NCI-H2196 (cell line): Measurements from ENCODE around the gene SYNDIG1.
"Not testable (repeated sequence)": the region's sequence is repeated elsewhere in the genome, so short reads cannot be mapped to it uniquely, and the experiment has no call there.

Experiments
- DNase-seq: peaks from one replicate; lab custom pipeline; 2025; ENCODE audit not compliant: unreplicated experiment; lab: John Stamatoyannopoulos, UW

The SYNDIG1 gene

DNA sequence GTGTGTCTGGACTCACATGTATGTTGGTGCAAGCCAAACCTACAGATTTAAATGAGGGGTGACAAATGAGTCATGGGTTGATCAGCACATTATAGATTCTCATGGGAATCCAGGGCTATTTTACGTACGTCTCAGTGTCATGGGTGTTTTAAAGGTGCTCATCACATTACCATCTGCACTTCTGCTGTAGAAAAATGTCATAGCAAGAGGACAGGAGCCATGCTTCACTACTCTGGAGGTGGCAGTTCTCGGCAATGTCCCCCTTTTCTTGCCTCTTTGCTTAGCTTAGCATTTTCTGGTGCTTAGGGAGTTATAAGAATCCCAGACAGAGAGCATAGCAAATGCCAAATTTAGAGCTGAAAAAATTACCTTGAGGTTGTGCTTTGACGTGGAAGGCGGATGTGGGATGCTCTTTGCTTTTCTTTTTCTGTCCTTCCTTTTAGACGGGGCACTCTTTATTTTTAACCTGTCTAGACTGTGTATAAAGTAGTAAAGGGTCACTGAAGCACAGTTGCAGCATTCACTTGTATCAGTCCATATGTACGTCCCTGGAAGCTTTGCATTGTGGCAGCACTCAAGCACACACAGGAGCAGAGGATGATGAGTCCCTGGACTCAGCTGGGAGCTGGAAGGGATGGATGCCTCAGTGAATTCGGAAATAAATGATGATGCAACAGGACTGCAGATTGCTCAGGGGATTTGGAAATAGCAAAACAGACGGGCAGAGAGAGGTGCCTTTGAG, 139.7 kb downstream of the SYNDIG1 start:
- DNase-seq: no peak

DNA sequence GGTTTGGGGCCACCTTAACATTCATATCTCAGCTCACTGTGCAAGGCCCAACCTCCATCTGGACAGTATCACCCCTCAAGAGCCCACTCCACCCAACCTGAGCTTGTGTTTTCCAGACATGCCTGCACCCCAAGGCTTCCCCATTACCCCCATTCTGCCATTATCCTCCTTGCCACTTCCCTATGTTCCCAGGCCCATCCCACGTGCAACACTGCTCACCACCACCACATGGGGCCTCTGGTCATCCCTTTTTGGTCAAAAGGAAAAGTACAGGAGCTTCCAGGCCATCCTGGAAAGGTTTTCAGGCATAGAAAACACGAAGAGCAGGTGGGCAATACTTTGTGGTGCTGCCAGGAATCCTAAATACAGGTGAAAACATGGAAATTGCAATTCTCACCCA, 140.3 kb downstream of the SYNDIG1 start:
- DNase-seq: no peak

DNA sequence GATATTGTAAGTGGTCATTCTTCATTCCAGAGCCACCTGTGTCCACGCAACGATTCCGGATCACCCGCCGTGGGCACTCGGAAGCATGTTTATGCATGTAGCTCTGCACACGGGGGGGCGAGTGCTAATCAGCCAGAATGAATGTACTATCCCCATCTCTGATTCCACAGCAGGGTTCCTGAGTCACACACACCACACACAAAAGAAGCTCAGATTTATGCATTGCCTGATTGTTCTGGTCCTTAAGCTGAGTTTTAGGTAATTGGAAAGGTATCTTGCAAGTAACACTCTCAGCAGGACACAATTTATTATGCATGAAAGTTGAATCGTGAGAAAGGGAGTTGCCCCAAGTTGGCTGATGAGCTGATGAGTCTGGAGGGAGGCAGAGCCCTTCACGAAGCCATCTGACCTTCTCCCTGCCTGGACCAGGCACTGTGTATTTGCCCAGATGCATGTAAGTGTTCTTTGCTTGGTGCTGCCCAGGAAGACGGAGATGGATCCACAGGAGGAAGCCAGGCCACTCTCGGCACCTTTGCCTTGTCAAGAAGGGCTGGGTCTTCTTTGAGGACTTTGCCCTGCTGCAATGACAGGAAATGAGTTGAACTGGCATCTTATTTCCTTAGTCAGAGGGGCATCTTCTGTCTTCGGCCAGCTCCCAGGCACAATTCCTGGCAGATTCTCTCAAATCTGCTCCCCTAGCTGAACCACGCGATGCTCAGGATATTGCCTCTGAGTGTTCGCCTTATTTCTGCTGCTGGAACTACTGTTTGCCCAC, 141.1 kb downstream of the SYNDIG1 start:
- no peak for DNase-seq

GRCh38 chr20:24611360-24612140, 142.1 kb downstream of the SYNDIG1 start:
- DNase-seq: no peak

DNA sequence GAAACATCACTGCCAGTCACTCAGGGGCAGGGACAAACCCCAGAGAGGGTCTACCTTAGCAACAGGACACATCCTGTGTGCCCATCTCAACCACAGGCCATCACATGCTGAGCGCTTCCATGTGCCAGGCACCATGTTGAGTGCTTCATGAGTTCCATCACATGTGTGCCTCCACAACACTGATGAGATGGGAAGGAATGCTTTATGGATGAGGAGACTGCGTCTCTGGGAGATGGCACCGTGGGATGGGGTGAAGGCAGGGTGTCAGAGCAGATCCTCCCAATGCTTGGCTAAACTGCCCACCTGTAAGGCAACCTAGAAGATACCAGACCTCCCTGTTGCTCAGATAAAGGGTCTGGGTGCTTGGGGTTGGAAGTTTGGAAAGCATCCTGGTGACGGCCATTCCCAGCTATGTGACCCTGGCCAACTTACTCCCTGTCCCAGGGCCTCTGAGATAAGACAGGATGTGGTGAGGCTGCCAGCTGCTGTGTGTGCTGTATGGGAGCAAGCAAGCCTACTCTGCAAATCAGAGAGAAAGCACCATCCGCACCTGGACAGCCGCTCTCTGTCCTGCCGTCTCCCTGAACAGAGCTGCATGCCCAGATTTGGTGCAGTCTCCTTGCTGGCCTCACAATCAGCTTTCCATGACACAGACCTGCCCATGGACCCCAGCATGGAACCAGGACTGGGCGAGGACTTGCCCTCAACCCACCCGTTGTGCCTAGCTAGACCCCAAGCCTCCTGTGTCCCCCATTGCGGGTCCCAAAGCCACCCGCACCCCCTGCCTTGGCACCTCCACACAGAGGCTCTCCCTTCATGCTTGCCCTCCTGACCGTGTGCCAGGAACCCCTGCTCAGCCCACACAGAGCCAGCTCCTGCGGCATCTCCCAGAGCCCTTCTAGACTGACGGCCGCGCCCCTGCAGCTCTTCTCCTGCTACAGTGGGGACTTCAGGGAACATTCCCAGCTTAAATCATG, 143.7 kb downstream of the SYNDIG1 start:
- DNase-seq: no peak

DNA sequence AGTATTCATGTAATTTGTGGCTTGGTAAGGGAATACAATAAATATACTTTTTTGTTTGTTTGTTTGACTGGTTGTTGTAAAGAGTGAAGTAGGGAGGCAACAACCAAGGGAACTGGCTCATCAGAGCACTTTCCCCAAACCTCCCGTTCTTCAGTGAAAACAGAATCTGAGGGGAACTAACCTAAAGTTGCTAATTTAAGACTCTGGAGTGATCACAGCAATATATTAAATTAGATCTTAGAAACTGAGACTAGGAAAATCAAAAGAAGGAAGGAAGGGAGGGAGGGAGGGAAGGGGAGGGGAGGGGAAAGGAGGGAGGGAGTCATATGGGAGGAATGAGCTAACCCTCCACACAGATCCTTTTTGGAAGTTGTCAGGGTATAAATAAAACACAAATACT, 144.9 kb downstream of the SYNDIG1 start:
- no peak for DNase-seq

- DNase-seq: no peak
These were observed 145.9 kb downstream of the SYNDIG1 start for GRCh38 chr20:24615353-24615752.

- no peak for DNase-seq
These were observed 147.0 kb downstream of the SYNDIG1 start for GRCh38 chr20:24616258-24617079.

- no peak for DNase-seq
These were observed 147.6 kb downstream of the SYNDIG1 start for GRCh38 chr20:24617080-24617432.

DNA sequence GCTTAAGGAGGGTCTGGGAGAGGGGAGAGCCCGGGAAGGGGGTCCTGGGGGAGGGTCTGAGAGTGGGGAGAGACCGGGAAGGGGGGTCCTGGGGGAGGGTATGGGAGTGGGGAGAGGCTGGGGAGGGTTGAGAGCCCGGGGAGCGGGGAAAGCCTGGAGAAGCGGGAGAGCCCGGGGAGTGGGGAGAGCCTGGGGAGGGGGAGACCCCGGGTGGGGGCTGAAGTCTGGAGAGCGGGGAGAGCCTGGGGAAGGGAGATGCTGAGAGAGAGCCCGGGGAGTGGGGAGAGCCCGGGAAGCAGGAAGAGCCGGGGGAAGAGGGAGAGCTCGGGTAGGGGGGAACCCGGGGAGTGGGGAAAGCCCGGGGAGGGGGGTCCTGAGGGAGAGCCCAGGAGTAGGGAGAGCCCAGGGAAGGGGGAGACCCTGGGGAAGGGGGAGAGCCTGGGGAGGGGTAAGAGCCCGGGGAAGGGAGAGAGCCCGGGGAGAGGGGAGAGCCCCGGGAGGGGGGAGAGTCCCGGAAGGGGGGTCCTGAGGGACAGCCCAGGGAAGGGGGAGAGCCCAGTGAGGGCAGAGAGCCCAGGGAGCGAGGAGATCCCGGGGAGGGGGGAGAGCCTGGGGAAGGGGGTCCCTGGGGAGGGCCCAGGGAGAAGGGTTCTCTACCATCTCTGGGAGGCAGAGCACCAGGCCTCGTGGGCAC, 148.5 kb downstream of the SYNDIG1 start:
- no peak for DNase-seq

DNA sequence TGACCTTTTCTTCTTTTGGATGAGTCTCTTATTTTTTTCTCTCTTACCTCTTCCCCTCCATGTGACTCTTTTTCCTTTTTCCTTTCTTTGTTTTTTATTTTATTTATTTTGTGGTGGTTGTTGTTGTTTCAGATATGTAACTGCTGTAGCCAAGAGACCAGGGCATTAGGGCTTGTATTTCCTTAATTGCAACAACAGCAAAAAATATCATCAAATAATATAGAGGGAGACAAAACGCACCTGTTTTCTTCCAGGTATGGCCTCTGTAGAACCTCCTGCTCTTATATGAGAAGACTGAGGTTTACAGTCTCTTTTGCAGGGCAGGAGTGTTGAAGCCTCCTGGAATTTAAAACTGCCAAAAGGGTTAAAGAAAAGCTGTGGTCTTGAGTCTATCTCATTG, 149.3 kb downstream of the SYNDIG1 start:
- no peak for DNase-seq

GRCh38 chr20:24619212-24619611, 149.8 kb downstream of the SYNDIG1 start:
- no peak for DNase-seq

- no peak for DNase-seq
These were observed 151.6 kb downstream of the SYNDIG1 start for GRCh38 chr20:24620937-24621519.

- DNase-seq: no peak
These were observed 153.4 kb downstream of the SYNDIG1 start for GRCh38 chr20:24622856-24623255.

DNA sequence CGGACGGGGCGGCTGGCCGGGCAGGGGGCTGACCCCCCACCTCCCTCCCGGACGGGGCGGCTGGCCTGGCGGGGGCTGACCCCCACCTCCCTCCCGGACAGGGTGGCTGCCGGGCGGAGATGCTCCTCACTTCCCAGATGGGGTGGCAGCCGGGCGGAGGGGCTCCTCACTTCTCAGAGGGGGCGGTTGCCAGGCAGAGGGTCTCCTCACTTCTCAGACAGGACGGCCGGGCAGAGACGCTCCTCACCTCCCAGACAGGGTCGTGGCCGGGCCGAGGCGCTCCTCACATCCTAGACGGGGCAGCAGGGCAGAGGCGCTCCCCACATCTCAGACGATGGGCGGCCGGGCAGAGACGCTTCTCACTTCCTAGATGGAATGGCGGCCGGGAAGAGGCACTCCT, 156.7 kb downstream of the SYNDIG1 start:
- not testable (repeated sequence) for DNase-seq

- DNase-seq: no peak
These were observed 157.9 kb downstream of the SYNDIG1 start for GRCh38 chr20:24627291-24627690.

DNA sequence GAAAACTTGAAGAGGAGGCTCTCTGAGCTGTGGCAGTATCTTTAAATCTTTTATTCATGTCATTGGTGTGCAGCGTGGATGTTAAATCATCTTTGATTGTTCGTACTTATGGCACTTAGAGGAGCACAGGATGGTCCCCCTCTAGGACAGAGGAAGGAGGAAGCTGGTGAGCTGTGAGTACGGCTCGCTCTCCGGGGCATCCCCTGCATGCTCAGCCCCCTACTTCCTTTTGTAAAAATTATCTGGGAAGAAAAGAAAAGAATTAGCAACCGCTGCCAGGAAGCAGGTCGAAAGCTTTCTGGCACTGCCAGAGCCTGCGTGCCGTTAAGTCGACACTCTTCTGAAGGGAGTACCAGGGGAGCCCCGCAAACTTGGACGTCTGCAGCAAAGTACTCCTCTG, 158.5 kb downstream of the SYNDIG1 start:
- DNase-seq: no peak

GRCh38 chr20:24628985-24629384, 159.6 kb downstream of the SYNDIG1 start:
- DNase-seq: no peak

GRCh38 chr20:24629668-24630067, 160.2 kb downstream of the SYNDIG1 start:
- DNase-seq: no peak
